Progenitor cell of endocrine pancreas (in vitro differentiated cells): ENCODE data around the gene CDHR3. TPM values are rescaled to one million over a fixed set of nuclear protein-coding genes. Genes with fewer than 3 reads are reported as not detected.

ENCODE experiments used
- DNase-seq: peaks from one replicate; pipeline ENCODE4 v3.0.0; 2021; ENCODE audit warnings: low spot score; ENCODE audit not compliant: unreplicated experiment
- H3K27ac Mint-ChIP-seq: 2 replicates; pipeline ENCODE4 v1.8.0; 2021; ENCODE audit warnings: mild to moderate bottlenecking, moderate library complexity, mixed read lengths
- H3K27me3 Mint-ChIP-seq: 2 replicates; pipeline ENCODE4 v1.8.0; 2021; ENCODE audit warnings: mixed read lengths
- H3K36me3 Mint-ChIP-seq: 2 replicates; pipeline ENCODE4 v1.8.0; 2022; ENCODE audit warnings: mixed read lengths; ENCODE audit not compliant: insufficient read depth
- H3K4me1 Mint-ChIP-seq: 2 replicates; pipeline ENCODE4 v1.8.0; 2021; ENCODE audit warnings: low read depth, mixed read lengths
- H3K4me3 Mint-ChIP-seq: 2 replicates; pipeline ENCODE4 v1.8.0; 2021; ENCODE audit warnings: low read depth, mild to moderate bottlenecking, moderate library complexity, mixed read lengths
- H3K9me3 Mint-ChIP-seq: 2 replicates; pipeline ENCODE4 v1.8.0; 2021; ENCODE audit warnings: low read depth, mixed read lengths
- CTCF ChIP-seq: fragments of 200-600 bp; sonication (generic); IDR thresholded peaks from one replicate; pipeline ENCODE4 v1.5.0; 2021; ENCODE audit warnings: antibody characterized with exemption, mild to moderate bottlenecking; ENCODE audit not compliant: unreplicated experiment
- total RNA-seq: library from RNA; stranded (reverse); gene quantifications from 2 replicates; pipeline ENCODE4 v1.2.1, GENCODE V29; 2021

The CDHR3 gene
- total RNA-seq, 1 donor from 2014 or later, result 15.7 TPM

GRCh38 chr7:106057962-106058927 lies 95.2 kb downstream of the CDHR3 start:
- peaks cover 10% of the 10 kb centered on the region for H3K4me1 Mint-ChIP-seq
- H3K36me3 Mint-ChIP-seq, result no peaks in the 10 kb centered on the region

DNA sequence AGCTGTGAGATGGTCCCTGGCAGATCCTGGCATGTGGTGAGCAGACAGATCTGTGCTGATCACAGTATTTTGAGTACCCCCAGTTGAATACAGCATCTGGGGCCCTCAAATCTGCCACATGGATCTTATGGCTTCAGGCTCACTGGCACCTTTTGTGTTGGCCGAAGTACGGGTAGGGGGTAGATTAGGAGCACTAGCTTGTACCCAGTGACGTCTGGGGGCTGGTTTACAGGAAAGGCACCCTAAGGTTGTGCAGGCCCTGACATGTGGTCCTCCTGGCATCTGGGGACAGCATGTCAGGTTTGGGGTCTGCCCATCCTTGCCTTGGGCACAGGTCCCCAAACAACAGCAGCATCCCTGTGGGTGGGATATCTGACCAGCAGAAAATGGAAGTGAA lies 95.9 kb downstream of the CDHR3 start:
- no peak for DNase-seq
- Mint-ChIP-seq H3K4me3 (no peak overlapping the region), H3K36me3 (no peaks in the 10 kb centered on the region), H3K27ac (no peak overlapping the region), H3K27me3 (peaks cover 20% of the 10 kb centered on the region), H3K4me1 (peaks cover 12% of the 10 kb centered on the region), H3K9me3 (peaks cover 4% of the 10 kb centered on the region)
- no peak for TF ChIP-seq CTCF

More at GRCh38 chr7:106057962-106058927, 95.2 kb downstream of the CDHR3 start:
- DNase-seq, result no peak
- no peak overlapping the region for H3K27ac Mint-ChIP-seq
- H3K9me3 Mint-ChIP-seq, result peaks cover 4% of the 10 kb centered on the region
- H3K4me3 Mint-ChIP-seq, result no peak overlapping the region
- peaks cover 25% of the 10 kb centered on the region for H3K27me3 Mint-ChIP-seq
- no peak for TF ChIP-seq CTCF

GRCh38 chr7:106059556-106059955 lies 96.5 kb downstream of the CDHR3 start:
- no peak overlapping the region for H3K27ac Mint-ChIP-seq
- H3K4me3 Mint-ChIP-seq, result no peak overlapping the region
- no peak for TF ChIP-seq CTCF
- no peaks in the 10 kb centered on the region for H3K36me3 Mint-ChIP-seq
- H3K4me1 Mint-ChIP-seq, result peaks cover 14% of the 10 kb centered on the region
- DNase-seq, result no peak
- H3K9me3 Mint-ChIP-seq, result peaks cover 4% of the 10 kb centered on the region
- H3K27me3 Mint-ChIP-seq, result peaks cover 14% of the 10 kb centered on the region

DNA sequence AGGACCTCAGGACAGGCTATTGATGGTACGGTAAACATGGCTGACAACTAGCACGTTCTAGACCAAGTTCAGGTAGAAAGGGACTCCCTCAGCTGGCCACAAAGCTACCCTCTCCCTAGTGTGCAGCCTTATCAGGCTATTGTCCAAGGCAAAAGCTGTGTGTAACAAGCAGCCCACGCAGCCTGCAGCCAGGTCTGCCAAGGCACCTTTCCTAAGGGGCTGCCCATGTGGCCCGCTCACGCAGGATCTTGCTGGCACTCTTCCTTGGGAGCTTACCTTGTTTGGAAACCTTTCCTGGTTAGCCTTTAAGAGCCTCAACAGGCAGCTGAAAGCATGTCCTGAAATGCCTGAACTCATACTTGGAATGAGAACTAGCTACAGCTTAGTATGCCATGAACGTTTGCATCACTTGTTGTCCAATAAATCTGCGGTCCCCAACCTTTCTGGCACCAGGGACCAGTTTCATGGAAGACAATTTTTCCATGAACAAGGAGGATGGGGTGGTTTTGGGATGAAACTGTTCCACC lies 97.4 kb downstream of the CDHR3 start:
- no peak for DNase-seq
- Mint-ChIP-seq H3K4me3 (no peak overlapping the region), H3K9me3 (peaks cover 4% of the 10 kb centered on the region), H3K27ac (no peak overlapping the region), H3K4me1 (peaks cover 17% of the 10 kb centered on the region), H3K27me3 (peaks cover 9% of the 10 kb centered on the region), H3K36me3 (no peaks in the 10 kb centered on the region)
- no peak for TF ChIP-seq CTCF

DNA sequence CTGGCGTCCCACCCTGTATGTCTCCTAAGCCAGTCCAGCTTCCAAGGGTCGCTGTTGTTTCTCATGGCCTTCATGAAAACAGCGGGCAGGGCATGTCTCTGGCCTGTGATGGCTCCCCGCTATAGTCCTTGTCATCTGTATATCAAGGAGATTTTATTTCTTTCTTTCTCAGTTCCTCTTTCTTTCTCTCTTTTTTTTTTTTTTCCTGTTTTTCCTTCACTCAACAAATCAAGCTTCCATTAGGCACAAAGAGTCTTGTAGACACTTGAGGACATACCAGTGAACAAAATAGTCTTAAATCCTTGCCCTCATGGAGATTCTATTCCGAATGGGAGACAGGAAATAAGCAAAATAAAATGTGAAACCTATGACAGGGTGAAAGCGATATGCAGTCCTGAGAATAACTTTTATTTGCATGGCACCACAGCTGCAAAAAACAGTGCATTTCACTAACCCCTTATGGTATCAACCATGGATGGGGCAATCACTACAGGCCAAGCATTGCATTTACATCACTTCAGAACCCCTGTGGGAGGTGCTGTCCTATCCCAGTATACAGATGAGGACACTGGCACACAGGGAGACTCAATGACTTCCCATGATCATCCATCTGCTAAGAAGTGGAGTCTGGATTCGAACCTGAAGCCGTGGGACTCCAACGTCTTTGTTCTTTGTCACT lies 98.4 kb downstream of the CDHR3 start:
- TF ChIP-seq CTCF, result no peak
- Mint-ChIP-seq H3K27ac (no peak overlapping the region), H3K36me3 (no peaks in the 10 kb centered on the region), H3K4me3 (no peak overlapping the region), H3K27me3 (peaks cover 13% of the 10 kb centered on the region), H3K4me1 (peaks cover 22% of the 10 kb centered on the region), H3K9me3 (peaks cover 4% of the 10 kb centered on the region)
- DNase-seq, result no peak
